HG02938 (cell line): ENCODE measurements around the gene TEKT1.
"Not testable (repeated sequence)": the region's sequence is repeated elsewhere in the genome, so short reads cannot be mapped to it uniquely, and the experiment has no call there.

Experiments used
- ATAC-seq: cut with Tn5 transposase; IDR thresholded peaks from one replicate; pipeline ENCODE4 v1.9.1; 2021; ENCODE audit warnings: mild to moderate bottlenecking, moderate library complexity; ENCODE audit not compliant: unreplicated experiment

The TEKT1 gene

DNA sequence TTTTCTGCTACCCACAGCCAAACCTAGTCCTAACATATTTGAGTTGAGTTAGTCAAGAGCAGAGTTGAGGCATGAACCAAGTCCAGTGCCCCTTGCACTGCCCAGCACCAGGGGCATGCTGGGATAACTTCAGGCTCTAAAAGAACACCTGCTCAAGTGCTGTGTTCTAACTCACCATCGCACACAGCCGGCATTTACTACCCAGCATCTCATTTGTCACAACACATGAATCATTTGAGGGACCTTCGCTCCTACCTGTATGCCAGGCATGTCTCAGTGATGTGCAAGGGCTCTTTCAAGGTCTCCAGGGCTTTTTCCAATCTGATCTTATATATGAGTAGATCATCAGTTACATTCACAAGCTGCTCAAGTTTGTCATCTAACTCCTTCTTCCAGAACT is 12.6 kb downstream of the TEKT1 start:
- no peak for ATAC-seq

DNA sequence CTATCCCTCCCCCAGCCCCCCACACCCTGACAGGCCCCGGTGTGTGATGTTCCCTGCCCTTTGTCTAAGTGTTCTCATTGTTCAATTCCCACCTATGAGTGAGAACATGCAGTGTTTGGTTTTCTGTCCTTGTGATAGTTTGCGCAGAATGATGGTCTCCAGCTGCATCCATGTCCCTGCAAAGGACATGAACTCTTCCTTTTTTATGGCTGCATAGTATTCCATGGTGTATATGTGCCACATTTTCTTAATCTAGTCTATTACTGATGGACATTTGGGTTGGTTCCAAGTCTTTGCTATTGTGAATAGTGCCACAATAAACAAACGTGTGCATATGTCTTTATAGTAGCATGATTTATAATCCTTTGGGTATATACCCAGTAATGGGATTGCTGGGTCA is 15.2 kb downstream of the TEKT1 start:
- not testable (repeated sequence) for ATAC-seq

DNA sequence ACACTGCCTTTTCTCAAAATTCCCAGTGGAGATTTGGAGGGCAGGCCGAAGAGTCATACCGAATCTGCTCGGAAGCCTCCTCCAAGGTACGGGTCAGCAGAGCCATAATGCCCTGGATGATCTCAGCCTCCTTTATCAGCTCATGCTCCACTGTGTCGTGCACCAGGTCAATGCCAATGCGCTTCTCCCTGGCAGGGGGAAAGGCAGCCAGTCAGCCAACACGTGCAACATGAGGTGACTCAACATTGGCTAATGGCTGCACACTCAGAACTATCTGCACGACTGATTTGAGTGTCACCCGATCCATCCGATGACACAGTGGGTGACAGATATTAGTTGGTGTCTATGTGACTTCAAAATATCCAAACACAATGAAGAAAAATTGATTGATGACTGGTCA is 15.8 kb downstream of the TEKT1 start:
- ATAC-seq, result no peak

DNA sequence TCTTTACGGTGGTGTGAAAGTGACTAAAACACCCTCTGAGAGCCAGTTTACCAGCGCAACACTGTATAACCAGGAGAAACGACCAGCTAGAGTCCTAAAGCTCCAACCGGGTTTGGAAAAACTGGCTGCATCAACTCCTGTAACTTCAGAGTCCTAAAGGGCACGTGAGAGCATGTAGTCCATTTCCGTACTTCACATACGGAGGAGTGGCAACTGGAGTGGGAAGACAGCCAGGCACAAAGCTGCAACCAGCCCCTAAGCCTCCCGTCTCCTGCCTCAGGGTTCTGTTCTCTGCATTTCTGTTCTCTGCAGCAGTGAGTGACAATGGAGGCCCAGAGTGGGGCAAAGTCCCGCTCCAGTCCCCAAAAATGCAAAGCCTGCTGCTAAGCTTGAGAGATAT is 19.2 kb downstream of the TEKT1 start:
- ATAC-seq, result no peak

DNA sequence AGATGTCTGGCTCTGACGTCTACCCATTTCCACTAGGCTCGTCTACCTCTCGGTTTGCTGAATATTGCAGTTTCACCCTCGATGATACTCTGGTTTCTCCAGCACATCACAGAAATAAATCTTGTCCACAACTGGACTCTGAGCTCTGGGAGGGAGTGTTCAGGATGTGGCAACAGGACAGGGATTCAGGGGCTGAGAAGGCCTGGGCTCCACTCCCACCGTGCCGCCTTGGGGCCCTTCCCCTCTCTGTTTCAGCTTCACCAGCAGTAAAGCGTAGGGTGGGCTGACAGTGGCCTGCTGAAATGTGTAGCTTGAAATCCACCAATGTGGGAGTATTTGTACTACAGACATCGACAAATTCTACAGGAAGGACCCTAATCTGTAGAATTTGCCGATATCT is 20.0 kb downstream of the TEKT1 start:
- no peak for ATAC-seq

DNA sequence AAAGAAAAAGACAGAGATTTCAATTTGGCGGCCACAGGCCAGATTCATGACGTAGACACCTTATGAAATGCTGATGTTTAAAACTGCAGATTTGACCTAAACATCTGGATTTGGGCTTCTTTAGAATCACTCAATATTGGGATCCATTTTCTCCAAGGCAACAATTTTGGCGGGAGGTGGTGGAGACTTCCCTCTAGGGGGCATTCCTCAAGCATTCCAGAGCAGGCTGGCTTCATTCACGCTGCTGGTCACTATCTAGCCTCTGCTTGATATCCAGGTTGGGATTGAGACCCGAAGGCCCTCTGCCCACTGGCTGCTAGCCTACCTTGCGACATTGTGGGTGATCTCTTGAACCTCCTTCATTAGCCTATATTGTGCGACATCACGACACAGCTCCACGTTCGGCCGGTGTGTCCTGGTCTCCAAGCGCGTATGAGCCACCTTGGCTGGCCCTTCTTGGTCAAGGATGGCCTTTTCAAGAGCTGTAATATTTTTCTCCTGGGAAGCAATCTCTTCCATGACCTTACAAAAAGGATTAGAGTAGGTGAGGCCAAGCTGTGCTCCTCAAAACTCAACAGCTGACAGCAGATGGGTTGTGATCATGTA is 31.0 kb downstream of the TEKT1 start:
- ATAC-seq, result no peak

DNA sequence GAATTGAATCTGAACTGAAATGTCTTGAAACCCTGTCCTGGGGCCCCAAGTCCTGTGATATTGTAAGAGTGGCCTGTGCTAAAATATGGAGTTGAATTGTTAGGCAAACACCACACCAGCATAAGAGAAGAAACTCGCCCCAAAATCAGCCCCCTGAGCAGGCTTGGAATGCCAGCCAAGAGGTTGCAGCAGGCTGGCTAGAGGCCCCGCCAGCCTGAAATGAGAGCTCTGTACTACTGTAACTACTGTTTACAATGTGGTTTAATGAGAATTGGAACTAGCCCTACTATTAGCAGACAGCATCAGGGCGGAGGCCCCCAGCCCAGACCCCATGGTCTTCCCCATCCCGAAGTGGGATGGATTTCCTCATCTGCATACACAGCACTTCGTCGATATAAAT is 31.8 kb downstream of the TEKT1 start:
- no peak for ATAC-seq

DNA sequence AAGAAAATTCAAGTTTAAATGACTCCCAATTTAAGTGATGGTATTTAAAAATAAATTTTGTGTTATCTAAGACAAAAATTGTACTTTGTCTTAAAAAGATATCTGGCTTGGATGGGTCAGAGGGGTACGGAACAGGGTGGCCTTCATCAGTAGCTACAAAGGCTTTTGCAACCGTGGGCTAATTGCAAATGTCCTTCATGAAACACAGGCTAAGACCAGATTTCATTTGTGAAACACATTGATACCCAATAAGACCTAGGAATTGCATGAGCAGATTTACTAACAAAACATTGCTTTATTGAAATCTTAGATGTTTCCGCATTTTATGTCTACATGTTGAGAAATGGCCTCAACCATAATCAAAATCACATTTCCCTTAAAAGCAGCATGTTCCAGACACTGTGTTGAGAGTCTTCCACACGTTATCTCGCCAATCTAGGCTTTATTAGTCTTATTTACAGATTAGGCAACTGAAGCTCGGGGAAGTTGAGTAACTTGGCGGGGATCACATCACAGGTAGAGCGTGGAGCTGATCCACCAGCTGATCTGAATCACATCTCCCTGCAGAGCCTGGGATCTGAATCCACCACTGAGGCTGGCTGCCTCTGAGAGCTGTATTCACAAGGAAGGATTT is 33.7 kb downstream of the TEKT1 start:
- ATAC-seq, result no peak

DNA sequence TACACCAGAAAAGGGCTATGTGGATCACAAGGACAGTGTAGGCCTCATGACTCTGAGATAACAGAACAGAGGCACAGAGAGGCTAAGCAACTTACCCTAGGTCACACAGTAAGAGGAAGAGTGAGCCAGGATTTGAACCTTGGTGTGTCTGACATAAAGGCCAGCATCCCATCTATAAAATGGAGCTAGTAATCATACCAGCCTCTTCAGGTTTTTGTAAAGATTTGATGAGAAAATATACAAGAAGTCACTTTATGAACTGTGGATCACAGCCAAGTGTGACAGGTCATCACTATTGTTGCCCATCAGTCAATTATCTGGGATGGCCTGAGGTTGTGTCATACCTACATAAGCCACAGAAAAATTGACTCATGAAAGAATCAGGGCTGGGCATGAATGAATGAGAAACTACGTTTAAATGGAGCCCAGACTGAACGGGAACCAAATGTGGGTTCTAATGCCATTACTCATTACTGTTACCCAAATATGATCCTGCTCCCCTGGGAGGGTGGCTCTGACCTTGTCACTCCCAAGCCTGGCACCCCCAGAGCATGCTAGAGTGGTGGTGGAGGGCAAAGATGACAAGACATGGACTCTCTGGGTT is 34.5 kb downstream of the TEKT1 start:
- no peak for ATAC-seq

DNA sequence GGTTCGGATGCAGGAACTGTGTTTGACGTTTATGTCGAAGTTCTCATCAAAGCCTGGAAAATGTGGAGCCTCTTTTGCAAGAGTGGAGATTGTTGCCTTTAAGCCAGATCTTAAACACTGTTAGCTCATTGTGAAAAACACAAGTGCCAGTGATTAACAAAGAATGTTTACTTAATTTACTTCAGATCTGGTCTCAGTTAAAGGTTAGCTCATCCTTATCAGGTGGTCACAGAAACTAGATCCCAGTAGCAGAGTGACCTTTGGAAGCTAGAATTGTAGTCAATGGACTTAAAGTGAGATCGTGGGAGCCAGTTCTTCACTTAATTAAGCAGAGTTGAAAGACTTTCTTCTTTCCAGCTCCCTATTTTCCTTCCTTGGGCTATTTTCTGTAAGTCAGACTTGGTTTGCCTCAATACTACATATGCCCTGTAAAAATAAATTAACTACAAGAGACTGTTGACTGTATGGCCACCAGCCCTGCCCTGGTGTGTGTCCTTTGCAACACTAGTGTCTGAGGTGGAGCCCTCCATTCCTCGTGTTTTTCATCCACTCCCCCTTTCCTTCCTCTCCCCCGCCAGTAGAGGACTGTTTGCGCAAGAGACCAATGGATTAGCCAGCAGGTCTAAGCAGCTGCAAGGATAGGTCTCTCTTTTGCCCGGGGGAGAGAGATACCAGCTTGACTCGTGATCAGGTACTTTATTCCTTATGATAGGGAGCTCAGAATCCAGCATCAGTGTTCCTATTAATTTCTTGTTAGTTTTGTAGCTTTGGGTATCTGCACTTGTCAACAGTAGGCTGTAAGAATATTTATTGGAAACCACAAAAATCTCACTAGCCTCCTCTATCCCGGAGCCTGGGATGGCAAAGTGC is 35.3 kb downstream of the TEKT1 start:
- no peak for ATAC-seq

DNA sequence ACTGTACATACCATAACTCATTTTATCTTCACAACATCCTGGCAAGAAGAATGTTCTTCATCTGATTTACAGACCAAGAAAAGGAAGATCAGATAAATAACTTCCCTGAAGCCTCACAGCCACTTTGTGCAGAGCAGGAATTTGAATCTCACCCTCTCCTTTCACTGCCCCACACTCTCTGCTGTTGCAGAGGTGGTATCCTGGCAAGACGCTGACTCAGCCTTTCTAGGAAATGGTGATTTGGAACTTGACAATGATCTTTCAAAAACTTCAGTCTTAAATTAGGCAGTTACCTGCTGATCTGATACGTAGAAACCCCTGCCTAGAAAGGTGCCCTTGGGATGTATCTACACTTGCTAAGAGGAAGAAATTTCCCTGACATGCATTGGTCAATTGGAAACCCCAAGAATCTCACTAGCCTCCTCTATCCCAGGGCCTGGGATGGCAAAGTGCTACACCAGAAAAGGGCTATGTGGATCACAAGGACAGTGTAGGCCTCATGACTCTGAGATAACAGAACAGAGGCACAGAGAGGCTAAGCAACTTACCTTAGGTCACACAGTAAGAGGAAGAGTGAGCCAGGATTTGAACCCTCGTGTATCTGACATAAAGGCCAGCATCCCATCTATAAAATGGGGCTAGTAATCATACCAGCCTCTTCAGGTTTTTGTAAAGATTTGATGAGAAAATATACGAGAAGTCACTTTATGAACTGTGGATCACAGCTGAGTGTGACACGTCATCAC is 37.6 kb downstream of the TEKT1 start:
- no peak for ATAC-seq

DNA sequence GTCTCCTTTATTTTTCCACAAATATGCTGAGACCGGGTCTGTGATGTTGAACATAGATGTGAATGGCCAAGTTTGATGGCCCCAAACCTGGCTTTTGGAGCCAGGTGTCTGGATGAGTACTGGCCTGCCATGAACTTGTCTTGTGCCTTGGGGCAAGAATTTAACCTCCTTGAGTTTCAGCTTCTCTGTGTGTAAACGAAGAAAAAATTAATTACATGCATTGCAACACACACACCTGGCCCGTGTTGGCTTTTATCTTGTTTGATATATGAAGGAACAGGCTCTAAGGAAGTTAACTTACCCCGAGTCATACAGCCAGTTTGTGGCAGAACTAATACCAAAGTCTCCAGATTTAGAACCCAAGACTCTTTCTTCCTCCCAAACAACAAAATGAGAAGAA is 42.4 kb downstream of the TEKT1 start:
- ATAC-seq, result no peak

DNA sequence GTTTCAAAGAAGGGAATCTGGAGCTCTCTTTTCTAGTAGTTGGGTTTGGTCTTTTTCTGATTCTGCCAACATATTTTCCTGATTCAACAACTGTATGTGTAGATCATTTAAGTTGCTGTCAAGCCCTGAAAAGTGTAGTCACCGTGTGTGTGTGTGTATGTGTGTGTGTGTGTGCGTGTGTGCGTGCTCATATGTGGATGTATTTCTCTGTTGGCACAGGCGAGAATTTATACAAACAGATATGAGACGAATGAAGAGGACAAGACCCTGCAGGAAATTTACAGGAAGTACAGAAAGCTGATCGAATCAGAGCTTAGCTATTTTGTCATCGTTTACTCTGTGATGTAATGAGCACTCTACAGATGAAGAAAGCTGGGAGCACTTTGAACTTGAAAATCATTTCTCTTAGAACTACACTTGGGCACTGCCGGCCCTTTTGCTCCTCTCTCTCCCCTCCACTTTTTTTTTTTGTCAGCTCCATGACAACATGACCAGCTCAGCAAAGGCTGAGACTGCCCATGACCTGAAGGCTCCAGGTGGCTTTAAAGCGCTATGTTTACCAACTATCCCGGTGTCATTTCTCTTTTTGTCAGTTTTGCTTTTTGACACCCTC is 44.3 kb downstream of the TEKT1 start:
- ATAC-seq, result no peak

DNA sequence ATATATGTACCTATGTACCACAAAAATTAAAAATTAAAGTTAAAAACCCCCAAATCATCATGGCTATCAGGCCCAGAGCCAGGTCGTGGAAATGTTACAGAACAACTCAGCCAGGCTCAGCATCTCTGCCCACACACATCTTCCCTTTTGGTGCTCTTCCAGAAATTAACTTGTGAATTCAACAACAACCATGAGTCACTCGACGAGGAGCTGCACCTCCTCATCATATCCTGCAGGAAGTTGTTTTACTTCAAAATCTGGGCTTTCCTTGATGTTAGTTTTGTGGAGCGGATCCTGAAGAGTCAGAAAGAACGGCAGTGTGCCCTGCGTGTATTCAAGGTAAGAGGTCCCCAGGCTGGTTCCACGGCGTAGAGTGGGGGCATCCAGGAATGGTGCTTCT is 44.9 kb downstream of the TEKT1 start:
- no peak for ATAC-seq

DNA sequence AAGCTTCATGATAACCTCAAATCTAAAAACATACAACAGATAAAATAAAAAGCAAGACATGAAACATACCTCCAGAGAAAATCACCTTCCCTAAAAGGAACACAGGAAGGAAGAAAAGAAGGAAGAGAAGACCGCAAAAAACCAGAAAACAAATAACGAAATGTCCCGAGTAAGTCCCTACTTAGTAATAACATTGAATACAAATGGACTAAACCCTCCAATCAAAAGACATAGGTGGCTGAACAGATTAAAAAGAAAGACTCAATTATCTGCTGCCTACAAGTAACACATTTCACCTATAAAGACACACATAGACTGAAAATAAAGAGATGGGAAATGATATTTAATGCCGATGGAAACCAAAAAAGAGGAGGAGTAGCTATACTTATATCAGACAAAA is 49.3 kb downstream of the TEKT1 start:
- ATAC-seq, result no peak

DNA sequence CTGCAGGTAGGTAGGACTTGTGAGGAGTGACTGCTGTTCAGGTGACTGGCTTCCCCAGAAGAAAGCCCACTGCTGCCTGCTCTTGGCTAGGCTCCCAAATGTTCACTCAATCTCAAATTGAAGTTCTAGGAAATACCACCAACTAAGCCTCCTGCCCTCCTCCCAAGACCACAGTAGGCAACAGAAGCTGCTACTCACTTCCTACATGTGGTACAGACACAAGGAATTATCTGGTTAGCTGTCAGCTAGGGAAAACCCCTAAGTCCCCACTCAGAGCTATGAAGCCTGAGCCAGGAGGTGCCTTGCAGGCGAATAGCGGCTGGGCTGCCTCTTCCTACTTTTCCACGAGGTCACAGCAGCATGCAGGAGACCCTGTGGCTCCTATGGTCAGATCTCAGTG is 50.6 kb downstream of the TEKT1 start:
- ATAC-seq, result no peak

DNA sequence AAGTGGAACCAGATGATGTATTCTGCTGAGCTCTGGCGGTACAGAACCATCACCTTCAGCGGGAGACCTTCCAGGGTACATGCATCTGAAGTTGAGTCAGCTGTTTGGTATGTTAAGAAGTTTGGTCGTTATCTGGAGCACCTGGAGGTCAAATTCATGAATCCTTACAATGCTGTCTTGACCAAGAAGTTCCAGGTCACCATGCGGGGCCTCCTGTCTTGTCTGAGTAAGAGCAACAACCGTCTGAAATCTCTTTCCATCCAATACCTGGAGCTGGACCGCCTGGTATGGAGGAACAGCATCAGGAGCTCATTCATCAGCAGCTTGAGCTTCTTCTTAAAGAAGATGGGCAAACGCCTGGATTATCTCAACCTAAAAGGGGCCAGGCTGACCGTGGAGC is 51.5 kb downstream of the TEKT1 start:
- ATAC-seq, result no peak

DNA sequence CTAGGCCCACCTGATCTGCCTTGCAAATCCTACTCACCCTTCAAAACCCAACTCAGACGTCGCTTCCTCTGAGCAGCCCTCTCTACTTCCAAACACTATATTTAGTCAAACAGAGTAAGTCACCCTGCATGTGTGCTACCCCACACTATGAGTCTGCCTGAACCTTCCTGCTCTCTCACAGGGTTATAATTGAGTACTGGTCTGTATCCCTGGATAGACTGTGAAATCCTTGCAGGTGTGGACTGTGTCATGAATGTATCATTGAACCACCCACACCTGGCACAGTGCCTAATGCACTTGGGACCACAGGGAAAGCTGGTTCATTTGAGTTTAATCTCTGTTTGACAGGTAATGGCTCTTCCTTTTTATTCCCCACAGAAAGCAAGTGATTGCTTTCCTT is 52.1 kb downstream of the TEKT1 start:
- ATAC-seq, result no peak

DNA sequence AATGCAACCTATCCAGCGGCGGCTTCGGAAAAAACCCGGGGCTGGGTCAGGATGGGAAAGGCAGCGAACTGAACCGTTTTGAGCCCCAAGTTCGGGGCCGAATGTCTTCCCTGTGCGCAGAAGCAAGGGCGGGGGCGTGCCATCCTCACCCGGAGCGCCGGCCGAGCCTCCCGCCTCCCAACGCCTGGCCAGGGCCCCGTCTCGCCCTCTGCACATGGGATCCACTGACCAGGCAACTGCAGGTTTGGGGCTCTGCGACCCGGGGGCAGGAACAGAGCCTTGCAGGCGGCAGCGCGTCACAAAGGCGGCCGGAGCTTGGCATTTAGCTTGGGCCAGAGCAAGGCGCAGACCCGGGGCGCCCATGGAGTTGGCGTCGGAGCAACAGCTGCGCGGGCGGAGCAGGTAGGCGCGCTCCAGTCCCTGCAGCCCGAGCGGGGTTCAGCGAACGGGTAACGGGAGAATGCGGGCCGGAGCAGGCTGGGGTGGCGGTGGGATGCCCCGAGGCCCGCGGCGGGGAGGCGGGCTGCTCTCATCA is 55.6 kb downstream of the TEKT1 start, which contains the start of gene FBXO39:
Gene FBXO39, plus strand, starts transcription at position 345 of the 535 bp plus-strand sequence. CDS start 3,654 bp downstream, outside the sequence.
- ATAC-seq, result no peak

DNA sequence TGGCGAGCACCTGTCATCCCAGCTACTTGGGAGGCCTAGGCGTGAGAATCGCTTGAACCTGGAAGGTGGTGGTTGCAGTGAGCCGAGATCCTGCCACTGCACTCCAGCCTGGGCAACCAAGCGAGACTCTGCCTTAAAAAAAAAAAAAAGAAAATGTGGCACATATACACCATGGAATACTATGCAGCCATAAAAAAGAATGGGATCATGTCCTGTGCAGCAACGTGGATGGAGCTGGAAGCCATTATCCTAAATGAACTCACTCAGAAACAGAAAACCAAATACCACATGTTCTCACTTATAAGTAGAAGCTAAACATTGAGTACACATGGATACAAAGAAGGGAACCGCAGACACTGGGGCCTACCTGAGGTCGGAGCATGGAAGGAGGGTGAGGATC is 56.6 kb downstream of the TEKT1 start:
- ATAC-seq, result not testable (repeated sequence)
